ENCODE results near the gene FAM240A. TPM values are rescaled to one million over a fixed set of nuclear protein-coding genes. Genes with fewer than 3 reads are reported as not detected.

Gene FAM240A
- total and polyA plus RNA-seq, 7 experiments from 2014 or later = not detected

GRCh38 chr3:46619845-46620778 lies 7.8 kb downstream of the FAM240A start:
- Histone ChIP-seq H3K4me1 (ENCODE audit: control insufficient read depth in 2 of 2, insufficient read depth in 2 of 2, low read length in 2 of 2) (no peaks in the 10 kb centered on the region), H3K27me3 (ENCODE audit: control insufficient read depth in 2 of 2, insufficient read depth in 2 of 2, low read length in 2 of 2) (no peaks in the 10 kb centered on the region), H3K27ac (ENCODE audit: low read depth, low read length) (no peak overlapping the region), H3K36me3 (ENCODE audit: control insufficient read depth in 2 of 3, insufficient read depth in 3 of 3, low read length in 3 of 3) (no peaks in the 10 kb centered on the region), H3K9me3 (ENCODE audit: control insufficient read depth in 2 of 3, low read length in 3 of 3) (no peaks in the 10 kb centered on the region), H3K4me3 (ENCODE audit: low read length) (no peak overlapping the region)
- Mint-ChIP-seq H3K36me3 (no peaks in the 10 kb centered on the region), H3K9me3 (no peaks in the 10 kb centered on the region), H3K27ac (no peak overlapping the region), H3K4me1 (no peaks in the 10 kb centered on the region), H3K27me3 (peaks cover 0 to 63% (median 7%) of the 10 kb centered on the region in 5 donors), H3K4me3 (no peak overlapping the region)
- DNase-seq (no peak), ATAC-seq (no peak)
- ChIA-PET CTCF (interaction anchor here (1.0 to 1.2 kb wide), 2 partner anchors 10 to 131 kb away, joined by 3 to 6 read pairs; no protein-coding TSS in a partner anchor), POLR2A (interaction anchor here (0.8 kb wide), 1 partner anchor 10 kb away, joined by 3 read pairs; no protein-coding TSS in a partner anchor)
- intact Hi-C loops (cut with micrococcal nuclease) = no loop called here

DNA sequence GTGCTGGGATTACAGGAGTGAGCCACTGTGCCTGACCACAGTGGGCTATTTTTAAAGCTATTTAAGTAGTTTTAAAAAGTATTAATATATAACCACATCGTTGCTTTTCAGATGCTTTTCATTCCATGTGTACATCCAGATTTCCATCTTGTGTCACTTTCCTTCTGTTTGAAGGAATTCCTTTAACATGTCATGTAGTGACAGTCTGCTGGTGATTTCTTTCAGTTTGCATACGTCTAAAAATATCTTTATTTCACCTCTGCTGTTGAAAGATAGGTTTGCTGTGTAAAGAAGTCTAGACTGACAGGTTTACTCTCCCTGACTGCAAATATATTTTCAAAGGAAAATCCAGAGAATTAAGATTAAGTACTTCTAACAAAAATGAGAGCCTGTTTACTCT lies 12.2 kb downstream of the FAM240A start:
- intact Hi-C loops (cut with micrococcal nuclease) = no loop called here

DNA sequence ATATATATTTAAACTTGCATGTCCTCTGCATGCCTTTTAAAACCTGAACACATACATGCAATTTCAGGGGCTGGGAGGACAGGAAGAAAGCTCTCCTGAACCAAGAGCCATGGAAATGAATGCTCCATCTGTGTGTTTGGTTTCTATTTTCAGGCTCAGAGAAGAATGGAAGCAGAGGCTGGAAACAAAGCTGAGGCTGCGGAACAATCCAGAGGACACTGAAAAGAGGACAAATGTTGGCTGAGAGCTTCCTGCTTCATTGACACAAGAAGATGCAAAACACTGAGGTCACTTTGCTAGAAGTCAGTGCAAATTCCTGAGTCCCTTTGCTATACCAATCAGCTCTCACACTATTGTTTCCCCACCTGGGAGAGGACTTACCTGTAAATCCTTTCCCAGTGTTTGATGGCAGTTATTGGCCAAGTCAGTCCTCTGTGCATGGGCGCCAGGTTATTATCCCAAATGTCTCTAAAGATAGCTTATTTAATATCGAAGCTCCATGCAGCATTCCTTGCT lies 12.7 kb downstream of the FAM240A start:
- CTCF ChIA-PET = interaction anchor here (0.9 to 2.0 kb wide), 2 partner anchors 66 to 136 kb away, joined by 3 to 9 read pairs; no protein-coding TSS in a partner anchor
- POLR2A ChIA-PET = no interaction called here
- no peaks in the 10 kb centered on the region for H3K36me3 Mint-ChIP-seq

More for the DNA sequence above, 12.2 kb downstream of the FAM240A start:
- no peak overlapping the region for H3K27ac ChIP-seq (ENCODE audit: low read depth, low read length)
- H3K4me3 Mint-ChIP-seq = no peak overlapping the region
- DNase-seq (no peak), ATAC-seq (no peak)
- H3K9me3 ChIP-seq (ENCODE audit: control insufficient read depth in 2 of 3, low read length in 3 of 3) = no peaks in the 10 kb centered on the region
- H3K36me3 ChIP-seq (ENCODE audit: control insufficient read depth in 2 of 3, insufficient read depth in 3 of 3, low read length in 3 of 3) = no peaks in the 10 kb centered on the region
- H3K27ac Mint-ChIP-seq = no peak overlapping the region
- H3K36me3 Mint-ChIP-seq = no peaks in the 10 kb centered on the region
- H3K4me3 ChIP-seq (ENCODE audit: low read length) = no peak overlapping the region
- H3K4me1 Mint-ChIP-seq = peaks cover 4 to 21% (median 12%) of the 10 kb centered on the region in 7 donors
- H3K27me3 Mint-ChIP-seq = peaks cover 0 to 43% (median 6%) of the 10 kb centered on the region in 5 donors
- peaks cover under 1 to 8% of the 10 kb centered on the region in 2 donors for H3K4me1 ChIP-seq (ENCODE audit: control insufficient read depth in 2 of 2, insufficient read depth in 2 of 2, low read length in 2 of 2)
- no peaks in the 10 kb centered on the region for H3K27me3 ChIP-seq (ENCODE audit: control insufficient read depth in 2 of 2, insufficient read depth in 2 of 2, low read length in 2 of 2)
- CTCF ChIA-PET = interaction anchor here (0.7 to 2.0 kb wide), 2 partner anchors 136 to 1880 kb away, joined by 3 to 9 read pairs; no protein-coding TSS in a partner anchor
- POLR2A ChIA-PET = no interaction called here
- H3K9me3 Mint-ChIP-seq = no peaks in the 10 kb centered on the region

GRCh38 chr3:46626039-46626438 lies 13.7 kb downstream of the FAM240A start:
- CTCF ChIA-PET = interaction anchor here (0.9 to 6.8 kb wide), 3 partner anchors 67 to 137 kb away, joined by 3 to 113 read pairs (median 9); no protein-coding TSS in a partner anchor
- Mint-ChIP-seq H3K9me3 (no peaks in the 10 kb centered on the region), H3K36me3 (no peaks in the 10 kb centered on the region), H3K4me3 (no peak overlapping the region), H3K27ac (no peak overlapping the region), H3K4me1 (peaks cover 10 to 29% (median 21%) of the 10 kb centered on the region in 7 donors), H3K27me3 (peaks cover 0 to 35% (median 6%) of the 10 kb centered on the region in 5 donors)
- ATAC-seq = no peak
- H3K36me3 ChIP-seq (ENCODE audit: control insufficient read depth in 2 of 3, insufficient read depth in 3 of 3, low read length in 3 of 3) = no peaks in the 10 kb centered on the region
- no peaks in the 10 kb centered on the region for H3K9me3 ChIP-seq (ENCODE audit: control insufficient read depth in 2 of 3, low read length in 3 of 3)
- no peak overlapping the region for H3K27ac ChIP-seq (ENCODE audit: low read depth, low read length)
- DNase-seq = no peak
- H3K27me3 ChIP-seq (ENCODE audit: control insufficient read depth in 2 of 2, insufficient read depth in 2 of 2, low read length in 2 of 2) = no peaks in the 10 kb centered on the region
- intact Hi-C loops (cut with micrococcal nuclease) = no loop called here
- H3K4me1 ChIP-seq (ENCODE audit: control insufficient read depth in 2 of 2, insufficient read depth in 2 of 2, low read length in 2 of 2) = peaks cover 9 to 21% of the 10 kb centered on the region in 2 donors
- no peak overlapping the region for H3K4me3 ChIP-seq (ENCODE audit: low read length)
- POLR2A ChIA-PET = no interaction called here

More for the DNA sequence above, 12.7 kb downstream of the FAM240A start:
- Mint-ChIP-seq H3K9me3 (no peaks in the 10 kb centered on the region), H3K4me1 (peaks cover 6 to 26% (median 17%) of the 10 kb centered on the region in 7 donors), H3K27me3 (peaks cover 0 to 40% (median 6%) of the 10 kb centered on the region in 5 donors), H3K4me3 (no peak overlapping the region), H3K27ac (no peak overlapping the region)
- no peak for DNase-seq
- Histone ChIP-seq H3K36me3 (ENCODE audit: control insufficient read depth in 2 of 3, insufficient read depth in 3 of 3, low read length in 3 of 3) (no peaks in the 10 kb centered on the region), H3K4me1 (ENCODE audit: control insufficient read depth in 2 of 2, insufficient read depth in 2 of 2, low read length in 2 of 2) (peaks cover 5 to 13% of the 10 kb centered on the region in 2 donors), H3K27ac (ENCODE audit: low read depth, low read length) (no peak overlapping the region), H3K9me3 (ENCODE audit: control insufficient read depth in 2 of 3, low read length in 3 of 3) (no peaks in the 10 kb centered on the region), H3K4me3 (ENCODE audit: low read length) (no peak overlapping the region), H3K27me3 (ENCODE audit: control insufficient read depth in 2 of 2, insufficient read depth in 2 of 2, low read length in 2 of 2) (no peaks in the 10 kb centered on the region)
- ATAC-seq = no peak
- intact Hi-C loops (cut with micrococcal nuclease) = no loop called here

DNA sequence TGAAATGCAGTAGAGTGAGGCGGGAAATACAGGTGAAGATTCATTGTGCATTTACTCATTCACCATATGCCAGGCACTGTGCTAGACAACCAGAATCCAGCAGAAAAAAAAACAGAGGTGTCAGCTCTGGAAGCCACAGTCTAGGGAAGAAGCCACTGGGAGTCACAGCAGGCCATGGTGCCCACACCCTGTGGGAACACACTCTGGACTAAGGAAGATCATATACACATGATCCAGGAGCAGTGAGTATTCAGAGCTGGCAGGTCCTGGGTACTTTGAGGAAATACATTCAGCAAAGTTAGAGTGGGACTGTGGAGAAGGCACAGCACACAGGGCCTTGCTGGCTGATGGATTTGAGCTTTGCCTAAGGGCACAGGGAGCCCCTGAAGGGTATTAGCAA lies 14.8 kb downstream of the FAM240A start:
- peaks cover 0 to 29% (median 5%) of the 10 kb centered on the region in 5 donors for H3K27me3 Mint-ChIP-seq
- H3K9me3 Mint-ChIP-seq = no peaks in the 10 kb centered on the region
- CTCF ChIA-PET = interaction anchor here (0.8 to 6.8 kb wide), 3 partner anchors 29 to 138 kb away, joined by 3 to 113 read pairs (median 4); no protein-coding TSS in a partner anchor
- Histone ChIP-seq H3K4me1 (ENCODE audit: control insufficient read depth in 2 of 2, insufficient read depth in 2 of 2, low read length in 2 of 2) (peaks cover 9 to 21% of the 10 kb centered on the region in 2 donors), H3K36me3 (ENCODE audit: control insufficient read depth in 2 of 3, insufficient read depth in 3 of 3, low read length in 3 of 3) (no peaks in the 10 kb centered on the region), H3K9me3 (ENCODE audit: control insufficient read depth in 2 of 3, low read length in 3 of 3) (no peaks in the 10 kb centered on the region), H3K27ac (ENCODE audit: low read depth, low read length) (no peak overlapping the region), H3K27me3 (ENCODE audit: control insufficient read depth in 2 of 2, insufficient read depth in 2 of 2, low read length in 2 of 2) (no peaks in the 10 kb centered on the region), H3K4me3 (ENCODE audit: low read length) (no peak overlapping the region)
- H3K36me3 Mint-ChIP-seq = no peaks in the 10 kb centered on the region
- H3K4me1 Mint-ChIP-seq = peaks cover 10 to 29% (median 21%) of the 10 kb centered on the region in 7 donors
- ATAC-seq (no peak), DNase-seq (no peak)
- H3K27ac Mint-ChIP-seq = peak overlapping the region in 6 of 9 donors; percentile 18 to 90 (median 53)
- POLR2A ChIA-PET = interaction anchor here (0.5 to 0.6 kb wide), 2 partner anchors 36 to 189 kb away, joined by 3 read pairs; no protein-coding TSS in a partner anchor
- no peak overlapping the region for H3K4me3 Mint-ChIP-seq
- intact Hi-C loops (cut with micrococcal nuclease) = no loop called here

GRCh38 chr3:46628901-46629369 lies 16.6 kb downstream of the FAM240A start:
- H3K27me3 Mint-ChIP-seq = peaks cover 0 to 19% (median 1%) of the 10 kb centered on the region in 5 donors
- DNase-seq (peak in 5 of 9 donors; percentile 4 to 21 (median 6)), ATAC-seq (no peak)
- peak overlapping the region; percentile 76 to 97 (median 90) for H3K27ac Mint-ChIP-seq
- POLR2A ChIA-PET = interaction anchor here (2.4 kb wide), 1 partner anchor 140 kb away, joined by 18 read pairs; no protein-coding TSS in a partner anchor
- no peaks in the 10 kb centered on the region for H3K9me3 Mint-ChIP-seq
- CTCF ChIA-PET = interaction anchor here (0.6 to 6.8 kb wide), 12 partner anchors 8 to 1270 kb away, joined by 3 to 113 read pairs (median 6); partner anchors contain the start of gene RTP3
- intact Hi-C loops (cut with micrococcal nuclease) = loop anchor here in 1 of 2 donors (1.0 kb wide), 1 partner anchor 90 kb away; no protein-coding TSS in a partner anchor
- Histone ChIP-seq H3K4me1 (ENCODE audit: control insufficient read depth in 2 of 2, insufficient read depth in 2 of 2, low read length in 2 of 2) (peaks cover 9 to 21% of the 10 kb centered on the region in 2 donors), H3K36me3 (ENCODE audit: control insufficient read depth in 2 of 3, insufficient read depth in 3 of 3, low read length in 3 of 3) (no peaks in the 10 kb centered on the region), H3K27ac (ENCODE audit: low read depth, low read length) (peak overlapping the region; percentile 62), H3K27me3 (ENCODE audit: control insufficient read depth in 2 of 2, insufficient read depth in 2 of 2, low read length in 2 of 2) (no peaks in the 10 kb centered on the region), H3K4me3 (ENCODE audit: low read length) (no peak overlapping the region), H3K9me3 (ENCODE audit: control insufficient read depth in 2 of 3, low read length in 3 of 3) (no peaks in the 10 kb centered on the region)
- peak overlapping the region; percentile 67 to 86 (median 79) for H3K4me3 Mint-ChIP-seq
- H3K4me1 Mint-ChIP-seq = peaks cover 10 to 33% (median 21%) of the 10 kb centered on the region in 7 donors
- no peaks in the 10 kb centered on the region for H3K36me3 Mint-ChIP-seq
